ENCODE measurements around the gene MAP6. TPM values are rescaled to one million over a fixed set of nuclear protein-coding genes. Genes with fewer than 3 reads are reported as not detected.

The MAP6 gene
- total RNA-seq, 1 donor from 2014 or later, result 6.9 TPM

DNA sequence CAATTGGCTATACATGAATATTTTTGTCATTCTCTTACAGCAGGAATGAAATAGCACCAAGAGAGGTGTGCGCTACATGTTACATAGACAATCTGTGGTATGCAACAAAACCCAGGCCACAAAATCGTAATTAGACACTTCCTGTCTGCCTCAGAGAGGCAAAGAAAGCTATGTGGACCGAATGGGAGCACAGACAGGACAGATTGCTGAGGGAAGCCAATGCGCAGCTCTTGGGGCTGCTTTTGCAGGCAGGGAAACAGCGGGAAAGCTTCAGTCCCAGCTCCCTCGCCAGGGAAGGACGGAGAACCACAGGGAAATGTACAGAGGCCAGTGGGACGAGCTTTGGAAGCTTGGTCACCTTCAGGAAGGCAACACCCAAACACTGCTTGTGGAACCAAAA is 65.9 kb downstream of the MAP6 start:
- Histone ChIP-seq H3K27ac (no peak overlapping the region), H3K36me3 (no peaks in the 10 kb centered on the region), H3K9me3 (no peaks in the 10 kb centered on the region), H3K27me3 (no peaks in the 10 kb centered on the region), H3K4me3 (no peak overlapping the region), H3K4me1 (no peaks in the 10 kb centered on the region)
- TF ChIP-seq, protein P1, sequence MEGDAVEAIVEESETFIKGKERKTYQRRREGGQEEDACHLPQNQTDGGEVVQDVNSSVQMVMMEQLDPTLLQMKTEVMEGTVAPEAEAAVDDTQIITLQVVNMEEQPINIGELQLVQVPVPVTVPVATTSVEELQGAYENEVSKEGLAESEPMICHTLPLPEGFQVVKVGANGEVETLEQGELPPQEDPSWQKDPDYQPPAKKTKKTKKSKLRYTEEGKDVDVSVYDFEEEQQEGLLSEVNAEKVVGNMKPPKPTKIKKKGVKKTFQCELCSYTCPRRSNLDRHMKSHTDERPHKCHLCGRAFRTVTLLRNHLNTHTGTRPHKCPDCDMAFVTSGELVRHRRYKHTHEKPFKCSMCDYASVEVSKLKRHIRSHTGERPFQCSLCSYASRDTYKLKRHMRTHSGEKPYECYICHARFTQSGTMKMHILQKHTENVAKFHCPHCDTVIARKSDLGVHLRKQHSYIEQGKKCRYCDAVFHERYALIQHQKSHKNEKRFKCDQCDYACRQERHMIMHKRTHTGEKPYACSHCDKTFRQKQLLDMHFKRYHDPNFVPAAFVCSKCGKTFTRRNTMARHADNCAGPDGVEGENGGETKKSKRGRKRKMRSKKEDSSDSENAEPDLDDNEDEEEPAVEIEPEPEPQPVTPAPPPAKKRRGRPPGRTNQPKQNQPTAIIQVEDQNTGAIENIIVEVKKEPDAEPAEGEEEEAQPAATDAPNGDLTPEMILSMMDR (IDR thresholded peaks at IDR 0.05), result no peak
- TF ChIP-seq POLR2AphosphoS5 (IDR thresholded peaks at IDR 0.05; ENCODE audit: insufficient read depth in 1 of 2, low read depth in 1 of 2), result no peak
- no peak for TF ChIP-seq POLR2A (IDR thresholded peaks at IDR 0.05)
- no peak for DNase-seq (ENCODE audit: extremely low spot score in 2 of 2)
- intact Hi-C loops (cut with DNase I), result no loop called here

DNA sequence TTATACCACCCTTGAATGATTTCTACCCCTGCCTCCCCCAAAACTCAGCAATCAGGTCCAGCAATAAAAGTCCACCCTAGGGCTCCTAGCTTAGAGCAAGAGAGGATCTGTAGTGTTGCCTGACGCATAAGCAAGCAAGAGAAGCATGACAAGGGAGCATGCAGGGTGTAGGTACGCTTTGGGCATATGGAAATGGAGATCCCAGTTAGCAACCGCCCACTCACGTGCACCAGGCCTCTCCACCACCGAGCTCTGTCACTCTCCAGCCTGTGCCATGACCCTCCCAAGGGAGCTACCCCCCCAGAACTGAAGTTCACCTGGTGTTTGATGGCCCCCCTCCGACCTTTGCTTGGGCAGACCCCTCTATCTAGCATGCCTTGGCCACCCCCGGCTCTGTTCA is 67.3 kb downstream of the MAP6 start:
- TF ChIP-seq POLR2AphosphoS5 (IDR thresholded peaks at IDR 0.05; ENCODE audit: insufficient read depth in 1 of 2, low read depth in 1 of 2) (no peak), POLR2A (IDR thresholded peaks at IDR 0.05) (no peak)
- TF ChIP-seq, protein P1 (IDR thresholded peaks at IDR 0.05), result no peak
- DNase-seq (ENCODE audit: extremely low spot score in 2 of 2), result no peak
- intact Hi-C loops (cut with DNase I), result no loop called here
- Histone ChIP-seq H3K27ac (no peak overlapping the region), H3K4me3 (no peak overlapping the region), H3K4me1 (no peaks in the 10 kb centered on the region), H3K27me3 (no peaks in the 10 kb centered on the region), H3K9me3 (no peaks in the 10 kb centered on the region), H3K36me3 (no peaks in the 10 kb centered on the region)

GRCh38 chr11:75600356-75600755 is 68.5 kb downstream of the MAP6 start:
- intact Hi-C loops (cut with DNase I), result no loop called here
- DNase-seq (ENCODE audit: extremely low spot score in 2 of 2), result no peak

GRCh38 chr11:75598900-75599299 is 69.9 kb downstream of the MAP6 start:
- Histone ChIP-seq H3K36me3 (no peaks in the 10 kb centered on the region), H3K27ac (no peak overlapping the region), H3K27me3 (no peaks in the 10 kb centered on the region), H3K9me3 (no peaks in the 10 kb centered on the region), H3K4me1 (no peaks in the 10 kb centered on the region), H3K4me3 (no peak overlapping the region)
- TF ChIP-seq POLR2AphosphoS5 (IDR thresholded peaks at IDR 0.05; ENCODE audit: insufficient read depth in 1 of 2, low read depth in 1 of 2), result no peak
- no peak for TF ChIP-seq POLR2A (IDR thresholded peaks at IDR 0.05)
- TF ChIP-seq, protein P1 (IDR thresholded peaks at IDR 0.05), result no peak
- intact Hi-C loops (cut with DNase I), result no loop called here
- DNase-seq (ENCODE audit: extremely low spot score in 2 of 2), result no peak

More at GRCh38 chr11:75600356-75600755, 68.5 kb downstream of the MAP6 start:
- H3K4me3 ChIP-seq, result no peak overlapping the region
- TF ChIP-seq POLR2A (IDR thresholded peaks at IDR 0.05) (no peak), POLR2AphosphoS5 (IDR thresholded peaks at IDR 0.05; ENCODE audit: insufficient read depth in 1 of 2, low read depth in 1 of 2) (no peak)
- TF ChIP-seq, protein P1 (IDR thresholded peaks at IDR 0.05), result no peak
- H3K27me3 ChIP-seq, result no peaks in the 10 kb centered on the region
- no peaks in the 10 kb centered on the region for H3K9me3 ChIP-seq
- H3K36me3 ChIP-seq, result no peaks in the 10 kb centered on the region
- H3K27ac ChIP-seq, result no peak overlapping the region
- H3K4me1 ChIP-seq, result no peaks in the 10 kb centered on the region

DNA sequence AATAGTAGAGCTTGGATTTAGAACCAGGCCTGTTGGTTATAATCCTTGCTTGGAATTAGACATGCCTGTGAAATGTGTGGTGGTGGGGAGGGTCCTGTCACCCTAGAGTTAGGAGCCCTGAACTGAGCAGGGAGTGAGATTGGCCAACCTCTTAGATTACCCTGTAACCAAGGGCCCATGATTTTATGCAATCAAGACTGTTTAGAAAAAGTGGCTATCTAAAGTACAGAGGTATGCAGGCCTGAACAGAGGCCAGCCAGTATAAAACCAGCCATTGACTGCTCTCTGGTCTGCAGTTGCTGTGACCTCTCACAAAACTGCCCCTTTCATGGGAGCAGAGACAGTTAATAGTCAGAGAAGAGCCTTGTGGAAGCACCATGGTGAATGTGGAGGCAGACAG is 70.6 kb downstream of the MAP6 start:
- no peak for DNase-seq (ENCODE audit: extremely low spot score in 2 of 2)
- intact Hi-C loops (cut with DNase I), result no loop called here
- Histone ChIP-seq H3K4me1 (no peaks in the 10 kb centered on the region), H3K36me3 (no peaks in the 10 kb centered on the region), H3K27ac (no peak overlapping the region), H3K9me3 (no peaks in the 10 kb centered on the region), H3K27me3 (no peaks in the 10 kb centered on the region), H3K4me3 (no peak overlapping the region)
- TF ChIP-seq, protein P1 (IDR thresholded peaks at IDR 0.05), result no peak
- TF ChIP-seq POLR2AphosphoS5 (IDR thresholded peaks at IDR 0.05; ENCODE audit: insufficient read depth in 1 of 2, low read depth in 1 of 2), result no peak
- no peak for TF ChIP-seq POLR2A (IDR thresholded peaks at IDR 0.05)
